Caco-2 (cell line): ENCODE data around the gene PDE3B. TPM values are rescaled to one million over a fixed set of nuclear protein-coding genes. Genes with fewer than 3 reads are reported as not detected.
"Not testable (repeated sequence)": the region's sequence is repeated elsewhere in the genome, so short reads cannot be mapped to it uniquely, and the experiment has no call there.

ENCODE experiments used
- Bru-seq: library from RNA; stranded (reverse); fragments of 400-500 nt; gene quantifications from one replicate; lab custom pipeline; 2021; lab: Mats Ljungman, UMichigan
- BruChase-seq, 2 experiments: library from RNA; stranded (reverse); fragments of 400-500 nt; gene quantifications; one replicate each; lab custom pipeline; 2021; lab: Mats Ljungman, UMichigan
- BruUV-seq: library from RNA; stranded (reverse); fragments of 400-500 nt; replicated peaks from 2 replicates; lab custom pipeline; 2021; lab: Mats Ljungman, UMichigan
- CTCF ChIA-PET: fragments of 300-600 bp; sonication (Branson Sonifier 250); formaldehyde crosslinking; loops from one replicate; lab custom pipeline; 2022; ENCODE audit warnings: antibody characterized with exemption; lab: Charles Lee
- POLR2A ChIA-PET: fragments of 300-600 bp; sonication (Branson Sonifier 250); formaldehyde crosslinking; loops from one replicate; lab custom pipeline; 2022; ENCODE audit warnings: antibody characterized with exemption; lab: Charles Lee
- DNase-seq, 2 experiments: peaks; one replicate each; pipeline versions ENCODE4 v3.0.0 to v3.0.0-alpha.2; 2020 to 2022
- H3K27me3 ChIP-seq: replicated peaks from 2 replicates; pipeline ENCODE4 v1.6.0; 2011; ENCODE audit warnings: low read length; ENCODE audit not compliant: control insufficient read depth, insufficient read depth
- H3K36me3 ChIP-seq: 2 replicates; pipeline ENCODE4 v1.5.1; 2011; ENCODE audit warnings: low read length; ENCODE audit not compliant: control insufficient read depth, insufficient read depth
- H3K4me1 ChIP-seq: fragments of 250-450 bp; sonication (Bioruptor Pico); 2 replicates; pipeline ENCODE4 v1.5.1; 2020; ENCODE audit warnings: mild to moderate bottlenecking
- H3K4me3 ChIP-seq: 2 replicates; pipeline ENCODE4 v1.5.1; 2011; ENCODE audit warnings: low read depth, mild to moderate bottlenecking, control low read depth, low read length
- H3K9me3 ChIP-seq: fragments of 250-450 bp; sonication (Bioruptor Pico); 2 replicates; pipeline ENCODE4 v1.5.1; 2020; ENCODE audit warnings: mild to moderate bottlenecking, moderate library complexity
- H3K27ac Mint-ChIP-seq: one replicate; pipeline ENCODE4 v1.8.0; 2022; ENCODE audit warnings: mixed read lengths; ENCODE audit not compliant: unreplicated experiment
- H3K27me3 Mint-ChIP-seq: one replicate; pipeline ENCODE4 v1.8.0; 2022; ENCODE audit warnings: mixed read lengths; ENCODE audit not compliant: insufficient read depth, unreplicated experiment
- H3K36me3 Mint-ChIP-seq: one replicate; pipeline ENCODE4 v1.8.0; 2022; ENCODE audit warnings: mild to moderate bottlenecking, mixed read lengths; ENCODE audit not compliant: insufficient read depth, unreplicated experiment
- H3K4me1 Mint-ChIP-seq: one replicate; pipeline ENCODE4 v1.8.0; 2022; ENCODE audit warnings: low read depth, mixed read lengths; ENCODE audit not compliant: unreplicated experiment
- H3K4me3 Mint-ChIP-seq: one replicate; pipeline ENCODE4 v1.8.0; 2022; ENCODE audit warnings: mild to moderate bottlenecking, moderate library complexity, mixed read lengths; ENCODE audit not compliant: unreplicated experiment
- H3K9me3 Mint-ChIP-seq: one replicate; pipeline ENCODE4 v1.8.0; 2022; ENCODE audit warnings: mixed read lengths; ENCODE audit not compliant: unreplicated experiment
- CTCF ChIP-seq, 2 experiments: fragments of 200-600 bp in 1 of 2; IDR thresholded peaks; 1 replicate in 1 of 2; 2 replicates in 1 of 2; pipeline versions ENCODE4 v1.5.1 to v1.8.0; 2011 to 2022; ENCODE audit warnings: antibody characterized with exemption in 1 of 2, control low read depth in 1 of 2, inconsistent platforms in 1 of 2, low read depth in 1 of 2, low read length in 1 of 2, mild to moderate bottlenecking in 1 of 2, moderate library complexity in 1 of 2; ENCODE audit not compliant: insufficient read depth in 1 of 2, severe bottlenecking in 1 of 2, unreplicated experiment in 1 of 2
- intact Hi-C: fragments of 100-400 bp; cut with micrococcal nuclease; formaldehyde crosslinking; loops from one replicate; pipeline ENCODE4 v1.10.0; 2022; ENCODE audit not compliant: unreplicated experiment
- long read RNA-seq: library from polyadenylated mRNA; stranded (forward); transcript quantifications from one replicate; pipeline ENCODE4 v2.0.0, GENCODE V29; 2022
- total RNA-seq: library from RNA; stranded (reverse); gene quantifications from 2 replicates; pipeline ENCODE4 v1.2.3, GENCODE V29; 2022

The PDE3B gene
- total RNA-seq (20.6 and 21.8 TPM in 2 replicates), Bru-seq, nascent RNA (percentile 79 among the genes with signal in this experiment), BruChase-seq, experiment 1, labeled RNA remaining after a 2-hour chase (percentile 84 among the genes with signal in this experiment), BruChase-seq, experiment 2, labeled RNA remaining after a 6-hour chase (percentile 77 among the genes with signal in this experiment)
- long read RNA-seq, full-length matches to known transcripts, result 14 of 25 reads
- long read RNA-seq, partial matches to known transcripts, result 6 of 25 reads
- long read RNA-seq, other reads (novel, unspliced or antisense), result 5 of 25 reads

GRCh38 chr11:14643697-14644225 lies at the start of gene PDE3B:
Gene PDE3B, plus strand, starts transcription at chr11:14643804. Its CDS starts 272 bp downstream, at chr11:14644076.
- intact Hi-C loops, result loop anchor here (1.0 to 10.0 kb wide), 5 partner anchors 61 to 248 kb away; partner anchors contain the start of gene PSMA1
- Histone ChIP-seq H3K4me1 (peaks cover 17% of the 10 kb centered on the region; the same call in 1 of the 2 replicates), H3K27me3 (no peaks in the 10 kb centered on the region), H3K4me3 (peak within 1 kb of the TSS; percentile 97), H3K36me3 (no peaks in the 10 kb centered on the region), H3K9me3 (no peaks in the 10 kb centered on the region)
- peak; percentile 5 to 15 for TF ChIP-seq CTCF (IDR thresholded peaks at IDR 0.05; ENCODE audit: insufficient read depth in 1 of 2, low read depth in 1 of 2, low read length in 1 of 2, severe bottlenecking in 1 of 2, unreplicated experiment in 1 of 2)
- peak; percentile 92 to 93 for DNase-seq
- CTCF ChIA-PET, result interaction anchor here (0.7 to 1.3 kb wide), 4 partner anchors 21 to 264 kb away, joined by 3 to 12 read pairs (median 3); partner anchors contain the start of gene CYP2R1
- Mint-ChIP-seq H3K27me3 (no peaks in the 10 kb centered on the region), H3K9me3 (no peaks in the 10 kb centered on the region), H3K27ac (peak within 1 kb of the TSS; percentile 62), H3K4me1 (peaks cover 15% of the 10 kb centered on the region), H3K36me3 (no peaks in the 10 kb centered on the region), H3K4me3 (peak within 1 kb of the TSS; percentile 65)
- TSS peak; percentile 15 for BruUV-seq
- POLR2A ChIA-PET, result interaction anchor here (0.6 to 1.0 kb wide), 4 partner anchors 14 to 128 kb away, joined by 3 to 6 read pairs (median 4); no protein-coding TSS in a partner anchor

- POLR2A ChIA-PET, H3K4me1 Mint-ChIP-seq, H3K4me3 ChIP-seq, H3K27ac Mint-ChIP-seq, CTCF ChIA-PET, DNase-seq, H3K4me1 ChIP-seq, H3K36me3 ChIP-seq, BruUV-seq, H3K4me3 Mint-ChIP-seq, H3K27me3 ChIP-seq, H3K27me3 Mint-ChIP-seq, intact Hi-C loops: not testable (repeated sequence)
- peaks cover 46% of the 10 kb centered on the region for H3K9me3 Mint-ChIP-seq
- H3K36me3 Mint-ChIP-seq, result peaks cover 17% of the 10 kb centered on the region
- H3K9me3 ChIP-seq, result peaks cover 11% of the 10 kb centered on the region; the same call in 1 of the 2 replicates
Observed at GRCh38 chr11:14595261-14595660, 48.3 kb upstream of the PDE3B start.

DNA sequence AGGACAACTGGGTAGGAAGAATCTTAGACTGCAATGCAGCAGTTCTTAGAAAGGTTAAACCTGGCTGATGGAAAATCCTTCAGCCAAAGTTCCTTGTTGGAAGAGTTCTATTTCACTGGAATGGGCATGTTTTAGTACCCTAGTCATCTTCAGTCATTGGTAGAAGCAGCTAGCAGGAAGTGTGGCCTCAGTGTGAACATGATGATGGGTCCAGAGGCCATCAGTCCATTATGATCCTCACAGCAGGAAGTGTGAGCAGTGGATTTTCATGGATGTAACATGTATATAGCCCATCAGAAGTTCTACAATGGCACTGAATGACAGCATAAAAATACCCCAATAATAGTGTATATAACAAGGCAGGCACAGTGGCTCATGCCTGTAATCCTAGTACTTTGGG lies 35.9 kb upstream of the PDE3B start:
- no peaks in the 10 kb centered on the region for H3K27me3 ChIP-seq
- H3K4me1 ChIP-seq, result 0 out of 2 replicates have a peak, but pooled peaks cover 4% of the 10 kb centered on the region
- CTCF ChIA-PET, result no interaction called here
- Mint-ChIP-seq H3K4me1 (peaks cover 10% of the 10 kb centered on the region), H3K27ac (no peak overlapping the region), H3K36me3 (peaks cover 16% of the 10 kb centered on the region), H3K4me3 (no peak overlapping the region), H3K9me3 (no peaks in the 10 kb centered on the region), H3K27me3 (no peaks in the 10 kb centered on the region)
- no TSS peak for BruUV-seq
- POLR2A ChIA-PET, result no interaction called here
- intact Hi-C loops, result no loop called here
- no peak overlapping the region for H3K4me3 ChIP-seq
- peaks cover 2% of the 10 kb centered on the region for H3K36me3 ChIP-seq
- no peaks in the 10 kb centered on the region; the same call in 1 of the 2 replicates for H3K9me3 ChIP-seq
- no peak for DNase-seq
- TF ChIP-seq CTCF (IDR thresholded peaks at IDR 0.05; ENCODE audit: insufficient read depth in 1 of 2, low read depth in 1 of 2, low read length in 1 of 2, severe bottlenecking in 1 of 2, unreplicated experiment in 1 of 2), result no peak
